Measurements from ENCODE around the gene ITK.

Gene ITK

GRCh38 chr5:157267025-157267424, 86.4 kb downstream of the ITK start:
- peak overlapping the region; percentile 63 for H3K4me3 ChIP-seq (ENCODE audit: low read length)
- no peak for DNase-seq (ENCODE audit: low read depth, low spot score)

DNA sequence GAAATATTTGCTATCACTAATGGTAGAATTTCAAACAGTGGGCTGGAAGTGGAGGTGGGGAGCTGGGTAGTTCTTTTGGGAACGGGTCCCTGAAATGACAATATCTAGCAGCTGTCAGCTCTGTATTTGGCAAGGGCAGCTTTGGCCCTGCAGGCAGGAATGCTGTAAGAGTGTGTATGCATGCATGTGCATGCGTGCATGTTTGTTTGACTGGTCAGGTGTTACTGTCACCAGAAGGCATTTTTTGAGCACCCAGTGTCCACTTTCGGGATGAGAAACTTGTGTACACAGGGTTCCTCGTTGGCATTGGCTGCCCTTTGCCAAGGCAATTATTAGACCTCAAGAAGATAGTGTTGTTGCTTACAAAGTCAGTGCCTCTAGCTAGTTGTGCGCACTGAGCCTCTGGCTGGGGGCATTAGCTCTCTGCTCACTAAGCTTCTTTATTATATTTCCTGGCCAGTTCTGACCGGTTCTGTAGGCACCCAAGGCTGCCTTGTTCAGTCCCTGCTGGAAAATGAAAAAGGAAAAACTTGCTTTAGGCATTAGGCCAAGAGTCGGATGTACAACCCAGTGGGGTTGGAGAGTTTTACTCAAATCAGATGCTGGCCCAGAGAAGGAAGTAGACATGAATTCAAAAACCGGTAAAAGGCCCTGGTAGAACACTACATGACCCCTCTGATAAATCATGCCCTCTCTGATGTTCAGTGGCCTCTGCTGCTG, 87.3 kb downstream of the ITK start:
- DNase-seq (ENCODE audit: low read depth, low spot score): no peak
- H3K4me3 ChIP-seq (ENCODE audit: low read length): peak overlapping the region; percentile 63

- DNase-seq (ENCODE audit: low read depth, low spot score): no peak
Observed at GRCh38 chr5:157269165-157269671, 88.6 kb downstream of the ITK start.

DNA sequence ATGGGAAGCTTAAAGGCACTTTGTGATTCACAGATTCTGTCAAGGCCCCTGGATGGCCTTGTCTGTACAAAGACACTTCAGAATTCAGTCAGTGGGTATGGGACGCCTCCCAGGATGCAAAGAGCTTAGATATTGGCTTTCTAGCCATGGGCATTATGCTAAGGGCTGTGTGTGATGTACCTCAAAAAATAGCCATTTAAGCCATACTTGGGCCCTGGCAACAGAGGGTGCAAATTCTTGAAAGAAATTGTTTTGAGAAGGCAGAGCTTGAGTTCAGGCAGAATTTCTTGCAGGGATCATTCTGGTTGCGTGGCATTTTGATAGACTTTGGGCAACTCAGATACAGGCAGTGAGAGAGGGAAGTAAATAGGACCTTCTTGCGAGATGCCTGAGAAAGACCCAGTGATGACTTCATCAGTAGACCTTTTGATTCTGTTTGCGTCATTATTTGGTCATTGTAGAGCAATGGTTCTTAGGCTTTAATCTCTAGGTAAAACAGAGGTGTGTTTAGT, 89.2 kb downstream of the ITK start:
- no peak for DNase-seq (ENCODE audit: low read depth, low spot score)
- H3K4me3 ChIP-seq (ENCODE audit: low read length): no peak overlapping the region

More at GRCh38 chr5:157269165-157269671, 88.6 kb downstream of the ITK start:
- H3K4me3 ChIP-seq (ENCODE audit: low read length): no peak overlapping the region; the same call in 1 of the 2 replicates

GRCh38 chr5:157270771-157271170, 90.1 kb downstream of the ITK start:
- DNase-seq (ENCODE audit: low read depth, low spot score): no peak
- H3K4me3 ChIP-seq (ENCODE audit: low read length): no peak overlapping the region

- peak overlapping the region; percentile 31 for H3K4me3 ChIP-seq (ENCODE audit: low read length)
- DNase-seq (ENCODE audit: low read depth, low spot score): peak; percentile 99
Observed at GRCh38 chr5:157271740-157272271, 91.2 kb downstream of the ITK start.

- DNase-seq (ENCODE audit: low read depth, low spot score): peak; percentile 57
- H3K4me3 ChIP-seq (ENCODE audit: low read length): peak overlapping the region; percentile 31
Observed at GRCh38 chr5:157273131-157273556, 92.5 kb downstream of the ITK start.

DNA sequence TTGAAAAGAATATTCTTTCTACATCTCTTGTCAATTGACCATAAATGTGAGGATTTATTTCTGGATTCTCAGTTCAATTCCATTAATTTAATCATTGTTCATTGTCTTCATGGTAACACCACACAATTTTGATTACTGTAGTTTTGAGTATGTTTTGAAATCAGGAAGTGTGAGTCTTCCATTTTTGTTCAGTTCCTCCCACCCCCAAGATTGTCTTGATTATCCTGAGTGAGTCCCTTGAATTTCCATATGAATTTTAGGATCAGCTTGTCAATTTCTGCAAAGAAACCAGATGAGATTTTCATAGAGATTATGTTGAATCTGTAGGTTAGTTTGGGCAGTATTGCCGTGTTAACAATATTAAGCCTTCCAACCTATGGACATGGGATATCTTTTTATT, 94.8 kb downstream of the ITK start:
- no peak overlapping the region for H3K4me3 ChIP-seq (ENCODE audit: low read length)
- DNase-seq (ENCODE audit: low read depth, low spot score): no peak

DNA sequence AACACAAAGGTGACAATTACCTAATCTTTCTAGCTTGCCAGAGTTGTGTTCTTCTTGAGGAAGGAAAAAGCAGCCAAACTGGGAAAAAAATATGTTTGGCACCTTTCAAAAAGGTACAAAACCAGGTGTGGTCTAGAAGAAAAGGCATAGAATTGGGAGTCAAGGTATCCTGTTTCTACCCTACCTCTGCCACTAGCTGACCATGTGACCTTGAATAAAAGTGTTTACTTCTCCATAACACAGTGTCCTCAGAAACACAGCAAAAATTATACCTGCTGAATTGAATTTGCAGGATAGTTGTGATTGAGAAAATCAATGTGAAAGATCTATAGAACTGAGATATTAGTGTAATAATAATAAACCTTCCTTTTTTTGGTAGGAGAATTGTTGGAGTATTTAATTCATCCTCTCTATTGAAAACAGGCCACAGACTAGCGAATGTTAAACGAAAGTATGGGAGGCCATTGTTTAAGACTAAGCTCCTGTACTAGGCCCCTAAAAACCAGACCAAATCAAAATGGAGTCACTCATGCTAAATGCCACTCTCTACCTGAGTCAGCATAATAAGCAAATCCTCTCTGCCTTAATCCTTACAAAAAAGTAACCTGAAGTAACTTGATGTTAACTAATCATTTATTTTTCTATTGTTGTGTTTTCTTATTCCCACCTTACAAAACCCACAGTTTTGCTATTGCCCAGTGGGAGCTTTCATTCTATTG, 97.8 kb downstream of the ITK start:
- no peak for DNase-seq (ENCODE audit: low read depth, low spot score)
- no peak overlapping the region for H3K4me3 ChIP-seq (ENCODE audit: low read length)

DNA sequence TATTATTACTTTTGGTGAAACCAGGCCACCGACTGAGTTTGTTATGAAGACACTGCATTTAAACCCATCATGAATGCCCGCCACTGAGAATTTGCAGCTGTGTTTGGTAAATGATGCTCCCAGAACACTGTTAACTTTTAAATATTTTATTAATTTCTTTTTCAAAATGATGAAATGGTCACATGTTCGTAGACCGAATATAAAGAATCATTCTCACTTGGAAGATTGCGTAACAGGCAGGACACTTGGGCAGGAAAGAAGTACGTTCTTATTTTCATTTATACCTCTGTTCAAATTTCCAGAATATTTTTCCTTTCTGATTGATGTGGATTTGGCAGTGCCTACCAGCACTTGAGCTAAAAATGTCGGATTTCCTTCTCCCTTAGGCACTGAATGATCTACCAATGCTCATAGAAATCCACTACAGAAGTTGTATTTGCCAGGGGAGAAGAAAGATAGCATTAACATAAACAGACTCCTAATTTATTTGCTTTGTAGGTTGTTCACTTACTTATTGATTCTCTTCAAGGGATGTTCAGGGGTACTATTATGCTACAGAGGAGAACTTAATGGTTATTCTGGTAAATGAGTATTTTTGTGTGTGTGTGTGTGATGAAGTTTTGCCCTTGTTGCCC, 99.1 kb downstream of the ITK start:
- H3K4me3 ChIP-seq (ENCODE audit: low read length): no peak overlapping the region
- DNase-seq (ENCODE audit: low read depth, low spot score): no peak

DNA sequence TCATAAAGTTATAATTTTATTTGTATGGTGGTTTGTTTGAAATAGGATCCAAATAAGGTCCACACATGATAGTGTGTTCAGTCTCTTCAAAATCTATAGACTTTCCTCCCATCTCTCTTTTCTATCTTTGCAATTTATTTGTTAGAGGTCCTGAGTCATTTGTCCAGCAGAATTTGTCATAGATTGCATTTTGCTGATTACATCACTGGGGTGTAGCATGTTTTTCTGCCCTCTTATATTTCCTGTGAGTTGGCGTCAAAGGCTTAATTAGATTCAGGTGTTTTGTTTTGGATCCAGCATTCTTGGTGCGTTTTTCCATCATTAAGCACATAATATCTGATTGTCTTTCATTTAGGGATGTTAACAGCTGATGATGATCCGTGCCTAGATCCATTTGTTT, 100.3 kb downstream of the ITK start:
- no peak overlapping the region for H3K4me3 ChIP-seq (ENCODE audit: low read length)
- DNase-seq (ENCODE audit: low read depth, low spot score): no peak

DNA sequence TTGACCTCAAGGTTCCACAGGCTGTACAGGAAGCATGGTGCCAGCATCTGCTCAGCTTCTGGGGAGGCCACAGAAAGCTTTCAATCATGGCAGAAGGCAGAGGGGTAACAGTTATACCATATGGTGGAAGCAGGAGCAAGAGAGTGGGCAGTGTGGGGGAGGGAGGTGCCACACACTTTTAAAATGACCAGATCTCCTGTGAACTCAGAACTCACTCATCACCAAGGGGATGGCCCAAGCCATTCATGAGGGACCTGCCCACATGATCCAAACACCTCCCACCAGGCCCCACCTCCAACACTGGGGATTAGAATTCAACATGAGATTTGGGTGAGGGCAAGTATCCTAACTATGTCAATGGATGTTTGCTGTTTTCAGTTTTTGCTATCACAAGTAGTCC, 101.5 kb downstream of the ITK start:
- DNase-seq (ENCODE audit: low read depth, low spot score): no peak
- no peak overlapping the region for H3K4me3 ChIP-seq (ENCODE audit: low read length)

- no peak overlapping the region for H3K4me3 ChIP-seq (ENCODE audit: low read length)
Observed at GRCh38 chr5:157283434-157283833, 102.8 kb downstream of the ITK start.

DNA sequence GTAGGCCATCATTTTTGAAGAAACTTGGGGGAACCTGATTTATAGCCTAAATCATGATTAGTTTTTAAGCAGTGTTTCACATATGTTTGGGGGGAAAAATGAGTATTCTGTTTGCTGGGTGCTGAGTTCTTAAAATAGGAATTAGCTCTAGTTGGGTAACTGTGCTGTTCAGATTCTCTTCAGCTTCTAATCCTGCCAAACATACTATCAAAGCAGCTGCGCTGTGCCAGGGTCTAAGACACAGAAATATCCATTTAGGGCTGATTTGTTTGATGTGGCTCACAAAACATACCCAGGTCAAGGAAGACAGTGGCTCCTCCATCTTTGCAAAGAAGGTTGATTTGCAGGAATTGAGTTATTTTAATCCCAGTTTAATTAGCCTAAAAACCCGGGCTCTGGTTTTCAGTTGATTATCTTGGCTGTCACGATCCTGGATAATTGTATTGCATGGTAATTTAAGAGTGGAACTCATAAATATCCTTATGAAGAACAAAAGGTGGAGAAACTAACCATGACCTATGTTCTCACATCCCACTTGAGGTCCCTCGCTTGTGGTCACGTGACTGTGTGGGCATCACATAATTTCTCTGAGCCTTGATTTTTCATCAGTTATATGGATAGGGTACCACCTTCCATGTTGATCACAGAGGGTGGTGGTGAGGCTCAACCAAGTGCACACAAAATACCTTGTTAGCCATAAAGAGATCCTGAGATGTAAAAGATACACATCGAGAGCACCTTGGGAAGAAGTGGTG, 104.0 kb downstream of the ITK start:
- DNase-seq (ENCODE audit: low read depth, low spot score): no peak
- H3K4me3 ChIP-seq (ENCODE audit: low read length): no peak overlapping the region

More at GRCh38 chr5:157283434-157283833, 102.8 kb downstream of the ITK start:
- DNase-seq (ENCODE audit: low read depth, low spot score): no peak

DNA sequence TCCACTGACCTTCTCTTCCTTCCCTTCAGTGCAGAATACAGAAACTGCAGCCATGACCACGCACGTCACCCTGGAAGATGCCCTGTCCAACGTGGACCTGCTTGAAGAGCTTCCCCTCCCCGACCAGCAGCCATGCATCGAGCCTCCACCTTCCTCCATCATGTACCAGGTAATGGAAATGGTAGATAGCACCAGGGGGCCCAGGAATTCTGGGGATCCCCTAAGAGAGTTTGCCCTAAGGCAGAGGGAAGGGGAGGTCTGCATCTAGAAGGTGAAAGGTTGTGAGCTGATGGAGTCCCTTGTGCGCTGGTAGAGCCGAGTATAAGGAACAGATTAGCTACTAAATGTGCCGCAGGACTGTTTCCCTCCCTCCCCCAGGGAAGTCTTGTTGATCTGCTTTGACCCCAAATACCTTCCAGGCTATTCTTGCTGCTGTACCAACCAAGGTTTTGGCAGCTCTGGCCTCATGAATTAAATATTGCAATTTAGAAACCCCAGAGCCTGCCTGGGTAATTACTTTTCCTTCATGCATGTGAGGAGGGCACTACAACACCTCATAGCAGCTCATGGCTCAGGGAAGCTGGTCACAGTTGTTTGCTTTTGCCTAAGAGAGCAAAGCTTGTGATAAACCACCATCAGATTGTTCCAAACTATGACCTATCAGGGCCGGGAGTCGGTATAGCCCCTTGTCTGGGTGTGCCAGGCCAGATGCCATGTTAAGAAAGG, 104.8 kb downstream of the ITK start:
- no peak overlapping the region for H3K4me3 ChIP-seq (ENCODE audit: low read length)
- no peak for DNase-seq (ENCODE audit: low read depth, low spot score)

DNA sequence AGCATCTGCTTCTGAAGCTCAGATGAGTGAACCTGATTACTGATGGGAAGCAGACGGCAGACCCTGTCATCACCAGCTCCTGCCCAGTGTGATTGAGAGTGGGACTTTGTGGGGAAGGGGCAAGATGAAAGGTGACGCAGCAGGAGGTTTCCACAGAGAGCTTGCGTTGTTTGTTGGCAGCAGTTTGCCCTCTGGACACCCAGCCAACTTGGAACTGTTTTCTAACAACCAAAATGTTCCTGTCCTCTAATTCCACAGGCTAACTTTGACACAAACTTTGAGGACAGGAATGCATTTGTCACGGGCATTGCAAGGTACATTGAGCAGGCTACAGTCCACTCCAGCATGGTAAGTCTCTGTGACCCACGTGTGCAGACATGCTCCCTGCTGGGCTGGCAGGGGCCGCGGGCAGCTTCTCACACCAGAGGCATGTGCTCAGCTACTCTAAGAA, 106.1 kb downstream of the ITK start:
- H3K4me3 ChIP-seq (ENCODE audit: low read length): no peak overlapping the region
- no peak for DNase-seq (ENCODE audit: low read depth, low spot score)

DNA sequence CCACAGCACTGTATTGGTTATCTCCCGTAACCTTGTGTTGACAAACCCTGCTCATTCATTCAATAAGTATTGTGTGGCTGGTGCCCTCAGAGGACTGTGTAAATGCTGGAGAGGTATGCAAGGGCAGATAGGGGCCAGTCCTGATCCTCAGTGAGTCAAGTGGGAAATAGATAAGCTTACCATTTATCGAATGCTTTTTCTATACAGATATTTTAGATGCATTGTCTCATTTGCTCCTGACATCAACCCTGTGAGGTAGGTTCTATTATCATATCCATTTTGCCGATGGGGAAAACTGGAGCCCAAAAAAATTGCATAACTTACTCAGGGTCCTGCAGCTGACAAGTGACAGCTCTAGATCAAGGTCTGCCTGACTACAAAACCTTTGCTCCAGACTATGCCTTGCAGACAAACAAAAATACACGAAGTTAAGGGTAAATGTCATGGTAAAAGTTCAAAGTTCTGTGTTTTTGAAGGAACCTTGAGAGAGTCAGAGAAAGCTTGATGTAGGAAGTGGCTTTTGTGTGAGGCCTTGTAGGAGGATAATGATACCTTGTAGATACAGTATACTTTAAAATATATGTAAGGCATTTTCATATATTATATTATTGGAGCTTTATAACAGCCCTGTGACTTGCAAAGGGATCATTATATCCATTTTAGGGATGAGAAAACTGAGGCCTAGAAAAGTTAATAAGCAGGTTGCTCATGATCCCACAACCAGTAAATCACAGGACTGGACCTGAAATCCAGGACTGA, 107.9 kb downstream of the ITK start:
- DNase-seq (ENCODE audit: low read depth, low spot score): no peak
- no peak overlapping the region for H3K4me3 ChIP-seq (ENCODE audit: low read length)
